Testis (tissue), 3 donors: ENCODE results near the gene AGFG2. TPM values are rescaled to one million over a fixed set of nuclear protein-coding genes. Genes with fewer than 3 reads are reported as not detected.

Experiments used
- DNase-seq: peaks from one replicate; pipeline ENCODE4 v3.0.0-alpha.2; 2019
- H3K27ac ChIP-seq, 2 donors: fragments of 200-600 bp; sonication (generic); one replicate each; pipeline ENCODE4 v1.5.1; 2019
- H3K27me3 ChIP-seq: fragments of 200-600 bp; sonication (generic); one replicate; pipeline ENCODE4 v1.5.1; 2019
- H3K36me3 ChIP-seq: fragments of 200-600 bp; sonication (generic); one replicate; pipeline ENCODE4 v1.5.1; 2017; ENCODE audit warnings: low read depth; ENCODE audit errors: missing control alignments
- H3K4me1 ChIP-seq: fragments of 200-600 bp; sonication (generic); one replicate; pipeline ENCODE4 v1.5.1; 2019
- H3K4me3 ChIP-seq, 2 donors: fragments of 200-600 bp; sonication (generic); one replicate each; pipeline ENCODE4 v1.5.1; 2017 to 2019
- H3K9me3 ChIP-seq: fragments of 200-600 bp; sonication (generic); one replicate; pipeline ENCODE4 v1.5.1; 2017
- POLR2A ChIP-seq: fragments of 450-650 bp; IDR thresholded peaks from one replicate; pipeline ENCODE4 v1.6.1; 2017; ENCODE audit warnings: antibody characterized with exemption, mild to moderate bottlenecking, moderate library complexity
- WGBS, 2 donors: methylation state at CpG; one replicate each; pipeline ENCODE4 v1.1.5; 2018; 5-methylcytosine and 5-hydroxymethylcytosine counted together
- intact Hi-C: fragments of 100-400 bp; cut with DNase I; formaldehyde crosslinking; loops from one replicate; pipeline ENCODE4 v1.15.1; 2023; ENCODE audit warnings: low total_unique reads
- polyA plus RNA-seq: library from polyadenylated mRNA; stranded (reverse); fragments of 350-450 nt; fragmentation: Illumina TruSeq; extraction: RNeasy Lipid Tissue Mini Kit (QIAGEN cat#74804); gene quantifications from one replicate; pipeline ENCODE4 v1.2.3, GENCODE V29; 2014; ENCODE audit warnings: low read depth, low replicate concordance; ENCODE audit not compliant: insufficient read depth
- total RNA-seq, 2 donors: library from RNA; depleted of rRNA; stranded (reverse); fragments of >200 nt; gene quantifications; one replicate each; pipeline ENCODE4 v1.2.3, GENCODE V29; 2016
- TF ChIP-seq, protein P1 (sequence below), 3 experiments: fragments of 450-650 bp in 2 of 3; fragments of 200-600 bp in 1 of 3; sonication (generic) in 1 of 3; IDR thresholded peaks; one replicate each; pipeline ENCODE4 v1.5.1; 2016 to 2019; ENCODE audit warnings: antibody characterized with exemption in 3 of 3, mild to moderate bottlenecking in 2 of 3, moderate library complexity in 1 of 3

Gene AGFG2
- total and polyA plus RNA-seq, 3 donors from 2014 or later = 51.4 to 67.2 (median 62.0) TPM

DNA sequence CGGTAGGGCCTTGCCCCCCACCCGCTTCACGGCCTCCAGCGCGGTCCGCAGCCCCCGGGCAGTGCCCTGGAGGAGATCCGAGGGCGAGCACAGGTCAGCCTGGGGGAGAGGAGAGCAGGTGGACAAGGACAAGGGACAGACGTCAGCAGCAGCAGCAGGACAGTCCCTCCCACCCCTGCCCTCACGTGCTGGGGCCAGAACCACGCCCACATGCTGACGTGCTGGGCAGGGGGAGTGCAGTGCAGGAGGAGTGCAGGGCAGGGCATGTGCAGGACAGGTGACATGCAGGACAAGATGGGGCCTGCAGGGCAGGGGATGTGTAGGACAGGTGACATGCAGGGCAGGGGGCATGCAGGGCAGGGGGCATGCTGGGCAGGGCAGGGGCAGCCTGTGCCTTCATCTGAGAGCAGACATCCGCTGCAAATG is 36.2 kb downstream of the AGFG2 start:
- peak; percentile 91 for DNase-seq
- Histone ChIP-seq H3K36me3 (no peaks in the 10 kb centered on the region), H3K9me3 (no peaks in the 10 kb centered on the region), H3K27me3 (no peaks in the 10 kb centered on the region), H3K4me1 (peaks cover under 1% of the 10 kb centered on the region), H3K4me3 (no peak overlapping the region), H3K27ac (peak overlapping the region; percentile 49 to 71)
- intact Hi-C loops = no loop called here
- WGBS, 2 donors = 63 to 76% methylated on average over 14 of the region's 14 CpGs
- TF ChIP-seq, protein P1, sequence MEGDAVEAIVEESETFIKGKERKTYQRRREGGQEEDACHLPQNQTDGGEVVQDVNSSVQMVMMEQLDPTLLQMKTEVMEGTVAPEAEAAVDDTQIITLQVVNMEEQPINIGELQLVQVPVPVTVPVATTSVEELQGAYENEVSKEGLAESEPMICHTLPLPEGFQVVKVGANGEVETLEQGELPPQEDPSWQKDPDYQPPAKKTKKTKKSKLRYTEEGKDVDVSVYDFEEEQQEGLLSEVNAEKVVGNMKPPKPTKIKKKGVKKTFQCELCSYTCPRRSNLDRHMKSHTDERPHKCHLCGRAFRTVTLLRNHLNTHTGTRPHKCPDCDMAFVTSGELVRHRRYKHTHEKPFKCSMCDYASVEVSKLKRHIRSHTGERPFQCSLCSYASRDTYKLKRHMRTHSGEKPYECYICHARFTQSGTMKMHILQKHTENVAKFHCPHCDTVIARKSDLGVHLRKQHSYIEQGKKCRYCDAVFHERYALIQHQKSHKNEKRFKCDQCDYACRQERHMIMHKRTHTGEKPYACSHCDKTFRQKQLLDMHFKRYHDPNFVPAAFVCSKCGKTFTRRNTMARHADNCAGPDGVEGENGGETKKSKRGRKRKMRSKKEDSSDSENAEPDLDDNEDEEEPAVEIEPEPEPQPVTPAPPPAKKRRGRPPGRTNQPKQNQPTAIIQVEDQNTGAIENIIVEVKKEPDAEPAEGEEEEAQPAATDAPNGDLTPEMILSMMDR (IDR thresholded peaks at IDR 0.05) = no peak
- no peak for TF ChIP-seq POLR2A

DNA sequence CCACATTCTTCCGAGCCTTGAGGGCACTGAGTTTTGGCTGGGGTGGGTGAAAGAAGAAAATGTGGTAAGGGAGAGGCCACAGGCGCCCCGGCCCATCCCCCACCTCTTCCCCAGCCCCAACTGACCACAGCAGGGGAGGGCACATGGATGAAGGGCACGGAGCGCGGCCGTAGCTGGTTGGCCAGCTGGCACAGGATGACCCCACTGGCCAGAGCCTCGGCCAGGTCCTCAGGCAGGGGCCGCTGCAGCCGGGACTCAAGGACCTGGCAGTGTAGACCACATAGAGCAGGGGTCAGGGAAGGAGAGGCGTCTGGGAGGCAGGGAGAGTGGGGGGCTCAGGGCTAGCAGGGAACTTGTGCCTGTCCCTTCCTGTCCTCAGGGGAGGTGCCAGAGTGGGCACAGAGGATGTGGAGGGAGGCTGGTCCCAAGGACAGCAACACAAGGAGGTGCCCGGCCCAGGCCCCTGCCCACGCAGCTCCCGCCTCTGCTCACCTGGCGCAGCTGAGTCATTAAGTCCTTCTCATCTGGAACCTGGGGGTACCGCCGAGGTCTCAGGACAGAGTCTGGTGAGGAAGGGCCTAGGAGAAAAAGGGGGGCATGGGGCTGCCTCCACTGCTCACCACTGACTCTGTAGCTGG is 36.9 kb downstream of the AGFG2 start:
- intact Hi-C loops = no loop called here
- no peaks in the 10 kb centered on the region for H3K36me3 ChIP-seq
- H3K4me3 ChIP-seq = no peak overlapping the region
- no peak for DNase-seq
- WGBS, 2 donors = 66 to 70% methylated on average over 12 to 17 of the region's 17 CpGs
- no peaks in the 10 kb centered on the region for H3K9me3 ChIP-seq
- no peaks in the 10 kb centered on the region for H3K4me1 ChIP-seq
- H3K27ac ChIP-seq = peak overlapping the region; percentile 44 to 68
- TF ChIP-seq, protein P1 (IDR thresholded peaks at IDR 0.05) = no peak
- TF ChIP-seq POLR2A = no peak
- H3K27me3 ChIP-seq = no peaks in the 10 kb centered on the region

DNA sequence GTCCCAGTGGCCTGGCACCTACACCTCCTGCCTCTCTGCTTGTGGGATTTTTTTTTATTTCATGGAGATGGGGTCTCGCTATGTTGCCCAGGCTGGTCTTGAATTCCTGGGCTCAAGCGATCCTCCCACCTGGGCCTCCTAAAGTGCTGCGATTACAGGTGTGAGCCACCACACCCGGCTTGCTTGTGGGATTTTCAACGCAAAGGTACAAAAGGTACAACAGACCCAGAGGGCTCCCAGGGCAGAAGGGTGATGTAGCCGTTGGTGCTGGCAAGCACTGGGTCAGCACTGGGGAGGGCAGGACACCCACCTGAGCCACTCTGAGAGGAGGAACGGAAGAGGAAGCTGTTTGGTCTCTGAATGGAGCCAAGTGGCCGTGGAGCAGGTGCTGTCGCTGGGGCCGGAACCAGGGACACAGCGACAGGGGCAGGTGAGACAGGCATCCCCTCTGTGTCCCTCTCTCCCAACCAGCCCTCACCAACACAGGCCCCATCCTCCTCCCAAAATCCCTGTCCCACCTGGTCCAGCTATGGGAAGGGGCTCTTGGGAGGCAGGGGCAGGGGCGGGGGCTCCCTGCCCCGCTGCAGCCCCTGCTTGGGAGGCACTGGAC is 37.5 kb downstream of the AGFG2 start:
- TF ChIP-seq, protein P1 (IDR thresholded peaks at IDR 0.05) = no peak
- no peak for TF ChIP-seq POLR2A
- intact Hi-C loops = no loop called here
- Histone ChIP-seq H3K4me1 (no peaks in the 10 kb centered on the region), H3K36me3 (no peaks in the 10 kb centered on the region), H3K27me3 (no peaks in the 10 kb centered on the region), H3K27ac (peak overlapping the region in 1 of 2 donors; percentile 19), H3K9me3 (no peaks in the 10 kb centered on the region), H3K4me3 (no peak overlapping the region)
- no peak for DNase-seq
- WGBS, 2 donors = 95 to 97% methylated on average over 11 to 13 of the region's 13 CpGs

DNA sequence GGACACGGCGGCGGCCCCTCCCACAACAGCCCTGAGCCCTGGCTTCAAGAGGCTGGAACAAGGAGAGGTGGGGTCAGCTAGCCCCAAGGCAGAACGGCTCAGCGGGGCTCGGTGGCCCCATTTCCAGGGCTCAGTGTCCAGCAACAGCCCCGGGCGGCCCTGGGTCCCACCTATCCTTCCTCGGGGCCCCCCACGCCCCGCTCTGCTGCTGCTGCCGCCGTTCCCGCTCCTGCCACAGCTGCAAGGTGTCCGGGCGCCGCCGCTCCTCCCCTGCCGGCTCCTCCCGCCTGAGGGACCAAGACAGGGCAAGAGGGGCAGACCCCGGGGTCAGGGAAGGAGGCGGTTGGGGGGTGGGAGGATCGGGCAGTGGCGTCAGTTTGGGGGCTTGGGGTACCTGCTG is 38.1 kb downstream of the AGFG2 start:
- Histone ChIP-seq H3K27ac (no peak overlapping the region), H3K4me1 (peaks cover 4% of the 10 kb centered on the region), H3K4me3 (no peak overlapping the region), H3K9me3 (no peaks in the 10 kb centered on the region), H3K27me3 (no peaks in the 10 kb centered on the region), H3K36me3 (no peaks in the 10 kb centered on the region)
- no peak for DNase-seq
- intact Hi-C loops = no loop called here
- TF ChIP-seq, protein P1 (IDR thresholded peaks at IDR 0.05) = no peak
- no peak for TF ChIP-seq POLR2A
- WGBS, 2 donors = 78 to 95% methylated on average over 6 to 21 of the region's 24 CpGs

DNA sequence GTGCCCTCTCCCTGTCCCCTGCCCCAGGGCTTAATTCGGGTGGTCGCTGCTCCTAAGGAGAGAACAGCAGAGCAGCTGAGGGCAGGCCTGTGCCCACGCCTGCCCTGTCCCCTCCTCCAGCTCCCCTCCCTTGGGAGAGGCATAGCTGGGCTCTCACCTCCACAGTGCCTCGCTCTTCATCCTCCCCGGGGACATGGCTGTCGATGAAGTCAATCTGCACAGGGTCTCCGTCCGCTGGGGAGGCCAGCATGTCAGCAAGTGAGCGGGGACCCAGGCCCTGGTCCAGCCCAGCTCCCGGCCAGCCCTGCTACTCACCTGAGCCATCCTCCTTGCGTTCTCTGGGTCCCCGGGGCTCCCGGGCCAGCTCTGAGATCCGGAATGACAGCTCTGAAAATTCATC is 38.5 kb downstream of the AGFG2 start:
- 89 to 94% methylated on average over 5 to 14 of the region's 14 CpGs for WGBS, 2 donors
- Histone ChIP-seq H3K36me3 (no peaks in the 10 kb centered on the region), H3K9me3 (no peaks in the 10 kb centered on the region), H3K4me3 (no peak overlapping the region), H3K27me3 (no peaks in the 10 kb centered on the region), H3K4me1 (peaks cover 8% of the 10 kb centered on the region), H3K27ac (no peak overlapping the region)
- no peak for DNase-seq
- intact Hi-C loops = no loop called here
- TF ChIP-seq, protein P1 (IDR thresholded peaks at IDR 0.05) = no peak
- TF ChIP-seq POLR2A = no peak
